ENCODE data around the gene FAIM2.

- TF ChIP-seq ZBTB49 (CRISPR knock-in tag; IDR thresholded peaks at IDR 0.05; ENCODE audit: borderline replicate concordance) (no peak; the same call in 1 of the 2 replicates), KDM1A (IDR thresholded peaks at IDR 0.05) (no peak), TRIM28 (IDR thresholded peaks at IDR 0.05) (no peak), DMBX1 (CRISPR knock-in tag; IDR thresholded peaks at IDR 0.05; ENCODE audit: borderline replicate concordance) (no peak), USF2 (CRISPR knock-in tag; IDR thresholded peaks at IDR 0.05) (no peak), ELK1 (CRISPR knock-in tag; IDR thresholded peaks at IDR 0.05) (no peak)
Measured at GRCh38 chr12:49828133-49829091, 75.3 kb downstream of the FAIM2 start, which contains the start of gene NCKAP5L.
